ENCODE results near the gene SPEM2. TPM values are rescaled to one million over a fixed set of nuclear protein-coding genes. Genes with fewer than 3 reads are reported as not detected.

The SPEM2 gene
- total RNA-seq, 4 donors from 2014 or later: not detected

DNA sequence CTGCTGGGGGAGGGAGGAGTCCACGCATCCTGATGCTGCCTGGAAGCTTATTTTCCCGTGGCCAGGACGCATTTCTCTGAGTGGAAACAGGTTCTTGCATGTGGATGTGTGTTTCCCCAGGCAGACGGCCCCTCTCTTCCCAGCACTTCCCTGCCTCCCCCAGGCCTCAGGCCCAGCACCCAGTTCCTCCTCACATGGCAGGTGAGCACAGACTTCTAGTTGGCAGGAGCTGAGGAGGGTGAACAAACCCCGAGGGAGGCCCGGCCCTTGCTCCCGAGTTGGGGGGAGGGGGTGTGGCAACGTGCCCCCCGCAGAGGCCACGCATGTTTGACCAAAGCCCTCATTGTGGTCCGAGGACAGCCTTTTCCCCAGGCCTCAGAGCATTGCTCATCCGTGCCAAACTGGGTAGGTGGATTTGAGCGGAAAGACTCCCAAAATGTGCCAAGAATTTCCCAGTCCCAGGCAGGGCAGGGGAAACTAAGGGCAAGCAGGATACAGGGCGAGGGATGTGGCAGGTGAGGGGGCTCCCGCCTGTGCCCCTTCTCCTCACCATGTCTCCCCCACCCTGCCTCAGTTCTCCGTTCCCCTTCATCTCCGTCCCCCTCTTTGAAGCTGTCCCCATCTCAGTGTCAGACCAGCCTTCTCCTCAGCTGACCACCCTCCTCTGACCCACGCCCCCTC is 6.8 kb upstream of the SPEM2 start:
- no peak for DNase-seq (ENCODE audit: low spot score in 2 of 2)
- 71 to 72% methylated on average over 13 to 18 of the region's 18 CpGs for WGBS, 2 donors
- no peak overlapping the region for H3K4me3 ChIP-seq (ENCODE audit: low read depth, poor library complexity, severe bottlenecking)
- intact Hi-C loops (cut with DNase I; ENCODE audit: low total_unique reads): no loop called here
- TF ChIP-seq, protein P1, sequence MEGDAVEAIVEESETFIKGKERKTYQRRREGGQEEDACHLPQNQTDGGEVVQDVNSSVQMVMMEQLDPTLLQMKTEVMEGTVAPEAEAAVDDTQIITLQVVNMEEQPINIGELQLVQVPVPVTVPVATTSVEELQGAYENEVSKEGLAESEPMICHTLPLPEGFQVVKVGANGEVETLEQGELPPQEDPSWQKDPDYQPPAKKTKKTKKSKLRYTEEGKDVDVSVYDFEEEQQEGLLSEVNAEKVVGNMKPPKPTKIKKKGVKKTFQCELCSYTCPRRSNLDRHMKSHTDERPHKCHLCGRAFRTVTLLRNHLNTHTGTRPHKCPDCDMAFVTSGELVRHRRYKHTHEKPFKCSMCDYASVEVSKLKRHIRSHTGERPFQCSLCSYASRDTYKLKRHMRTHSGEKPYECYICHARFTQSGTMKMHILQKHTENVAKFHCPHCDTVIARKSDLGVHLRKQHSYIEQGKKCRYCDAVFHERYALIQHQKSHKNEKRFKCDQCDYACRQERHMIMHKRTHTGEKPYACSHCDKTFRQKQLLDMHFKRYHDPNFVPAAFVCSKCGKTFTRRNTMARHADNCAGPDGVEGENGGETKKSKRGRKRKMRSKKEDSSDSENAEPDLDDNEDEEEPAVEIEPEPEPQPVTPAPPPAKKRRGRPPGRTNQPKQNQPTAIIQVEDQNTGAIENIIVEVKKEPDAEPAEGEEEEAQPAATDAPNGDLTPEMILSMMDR (IDR thresholded peaks at IDR 0.05): no peak
- no peak for TF ChIP-seq POLR2A (IDR thresholded peaks at IDR 0.05)

DNA sequence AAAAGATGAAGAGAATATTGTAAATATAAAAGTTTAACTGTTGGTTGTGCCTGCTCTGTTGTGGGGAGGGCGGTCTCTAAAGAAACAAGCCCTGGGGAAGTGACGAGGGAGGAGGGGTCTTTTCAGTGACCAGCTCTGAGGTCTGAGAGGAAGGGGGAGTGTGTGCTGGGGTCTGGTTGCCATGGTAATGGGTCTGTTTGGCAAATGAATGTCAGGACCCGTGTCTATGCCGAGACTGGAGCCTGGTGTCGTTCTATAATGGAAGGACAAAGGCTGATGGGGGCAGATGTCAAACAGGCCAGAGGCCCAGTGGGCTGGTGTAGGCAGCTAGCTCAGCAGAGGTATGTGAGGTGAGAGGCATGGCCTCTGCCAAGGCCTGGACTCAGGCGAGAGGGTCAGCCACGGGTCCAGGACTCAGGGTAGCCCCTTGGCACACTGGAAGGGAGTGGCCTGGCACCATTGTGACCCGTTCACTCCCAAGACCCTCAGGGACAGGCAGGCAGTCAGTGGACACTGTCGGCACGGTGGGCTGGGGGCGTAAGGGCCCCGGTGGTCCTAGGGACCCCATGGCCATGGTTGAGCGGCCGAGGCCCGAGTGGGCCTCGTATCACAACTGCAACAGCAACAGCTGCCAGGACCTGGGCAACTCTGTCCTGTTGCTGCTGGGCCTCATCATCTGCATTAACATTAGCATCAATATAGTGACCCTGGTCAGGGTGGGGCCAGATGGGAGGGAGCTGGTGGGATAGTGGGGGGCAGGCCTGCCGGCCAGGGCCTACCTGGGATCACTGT is 5.4 kb upstream of the SPEM2 start, which contains the start of gene SPEM1:
Gene SPEM1, plus strand, starts transcription at position 506 of the 792 bp plus-strand sequence. Its CDS starts 61 bp downstream, at position 567.
- 74 to 85% methylated on average over 9 to 17 of the region's 17 CpGs for WGBS, 2 donors
- TF ChIP-seq POLR2A (IDR thresholded peaks at IDR 0.05): no peak
- TF ChIP-seq, protein P1 (IDR thresholded peaks at IDR 0.05): no peak
- no peak within 1 kb of the TSS for H3K4me3 ChIP-seq (ENCODE audit: low read depth, poor library complexity, severe bottlenecking)
- no peak for DNase-seq (ENCODE audit: low spot score in 2 of 2)
- intact Hi-C loops (cut with DNase I; ENCODE audit: low total_unique reads): loop anchor here (10.0 kb wide), 1 partner anchor 55 kb away; no protein-coding TSS in a partner anchor

DNA sequence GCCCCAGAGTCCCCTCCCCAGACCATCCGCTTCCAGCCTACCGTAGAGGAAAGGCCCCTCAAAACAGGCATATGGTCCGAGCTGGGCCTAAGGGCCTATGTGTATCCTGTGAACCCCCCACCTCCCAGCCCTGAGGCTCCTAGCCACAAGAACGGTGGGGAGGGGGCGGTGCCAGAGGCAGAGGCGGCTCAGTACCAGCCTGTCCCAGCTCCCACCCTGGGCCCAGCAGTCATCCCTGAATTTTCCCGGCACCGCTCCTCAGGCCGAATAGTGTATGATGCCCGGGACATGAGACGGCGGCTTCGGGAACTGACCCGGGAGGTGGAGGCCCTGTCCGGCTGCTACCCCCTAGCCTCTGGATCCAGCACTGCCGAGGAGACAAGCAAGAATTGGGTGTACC is 4.2 kb upstream of the SPEM2 start:
- TF ChIP-seq, protein P1 (IDR thresholded peaks at IDR 0.05): no peak
- no peak for TF ChIP-seq POLR2A (IDR thresholded peaks at IDR 0.05)
- intact Hi-C loops (cut with DNase I; ENCODE audit: low total_unique reads): loop anchor here (10.0 kb wide), 1 partner anchor 56 kb away; no protein-coding TSS in a partner anchor
- H3K4me3 ChIP-seq (ENCODE audit: low read depth, poor library complexity, severe bottlenecking): no peak overlapping the region
- 93 to 95% methylated on average over 16 of the region's 16 CpGs for WGBS, 2 donors
- no peak for DNase-seq (ENCODE audit: low spot score in 2 of 2)

DNA sequence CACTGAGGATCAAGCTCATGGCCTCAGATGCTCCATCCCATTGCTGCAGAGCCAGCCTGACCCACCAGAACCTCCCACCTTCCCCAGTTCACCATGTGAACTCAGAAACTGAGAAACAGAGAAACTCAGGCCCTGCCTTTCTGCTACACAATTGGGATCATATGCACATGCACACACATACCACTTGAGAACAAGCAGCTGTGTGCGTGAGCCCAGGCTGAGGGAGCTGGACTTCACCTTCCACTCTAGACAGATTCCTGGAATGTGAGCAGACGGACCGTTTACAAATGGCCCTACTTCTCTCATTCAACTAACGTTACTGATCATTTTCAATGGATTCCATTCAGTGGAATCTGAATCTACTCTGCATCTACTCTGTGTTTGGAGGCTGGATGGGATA is 1.7 kb upstream of the SPEM2 start:
- intact Hi-C loops (cut with DNase I; ENCODE audit: low total_unique reads): loop anchor here (10.0 kb wide), 1 partner anchor 59 kb away; no protein-coding TSS in a partner anchor
- DNase-seq (ENCODE audit: low spot score in 2 of 2): no peak
- no peak overlapping the region for H3K4me3 ChIP-seq (ENCODE audit: low read depth, poor library complexity, severe bottlenecking)
- TF ChIP-seq, protein P1 (IDR thresholded peaks at IDR 0.05): no peak
- no peak for TF ChIP-seq POLR2A (IDR thresholded peaks at IDR 0.05)
- WGBS, 2 donors: 68 to 76% methylated on average over 4 of the region's 4 CpGs

DNA sequence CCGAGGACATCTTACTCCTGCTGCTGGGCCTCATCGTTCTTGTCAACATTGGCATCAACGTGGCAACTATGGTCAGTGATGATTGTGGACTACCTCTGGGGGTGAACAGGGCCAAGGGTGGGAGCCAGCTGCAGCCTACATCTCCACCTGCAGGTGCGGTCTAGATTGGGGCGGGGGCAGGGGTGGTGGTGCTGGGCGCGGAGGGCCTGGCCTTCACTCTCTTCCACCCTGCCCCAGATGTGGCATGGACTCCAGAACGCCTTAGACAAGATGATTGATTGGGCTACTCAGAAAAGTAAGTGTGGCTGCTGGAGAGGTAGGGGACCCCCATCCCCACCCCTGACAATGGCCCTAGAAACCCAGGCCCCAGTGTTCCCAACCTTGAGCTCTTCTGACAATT is 340 bp downstream of the SPEM2 start:
- intact Hi-C loops (cut with DNase I; ENCODE audit: low total_unique reads): loop anchor here (10.0 kb wide), 1 partner anchor 61 kb away; no protein-coding TSS in a partner anchor

More for the DNA sequence above, 340 bp downstream of the SPEM2 start:
- no peak for DNase-seq (ENCODE audit: low spot score in 2 of 2)
- no peak for TF ChIP-seq POLR2A (IDR thresholded peaks at IDR 0.05)
- TF ChIP-seq, protein P1 (IDR thresholded peaks at IDR 0.05): no peak
- no peak overlapping the region for H3K4me3 ChIP-seq (ENCODE audit: low read depth, poor library complexity, severe bottlenecking)
- 91% methylated on average over 8 of the region's 8 CpGs for WGBS, 2 donors
